Measurements from ENCODE around the gene MAPK8IP1.
"Not testable (repeated sequence)": the region's sequence is repeated elsewhere in the genome, so short reads cannot be mapped to it uniquely, and the experiment has no call there.

The MAPK8IP1 gene

DNA sequence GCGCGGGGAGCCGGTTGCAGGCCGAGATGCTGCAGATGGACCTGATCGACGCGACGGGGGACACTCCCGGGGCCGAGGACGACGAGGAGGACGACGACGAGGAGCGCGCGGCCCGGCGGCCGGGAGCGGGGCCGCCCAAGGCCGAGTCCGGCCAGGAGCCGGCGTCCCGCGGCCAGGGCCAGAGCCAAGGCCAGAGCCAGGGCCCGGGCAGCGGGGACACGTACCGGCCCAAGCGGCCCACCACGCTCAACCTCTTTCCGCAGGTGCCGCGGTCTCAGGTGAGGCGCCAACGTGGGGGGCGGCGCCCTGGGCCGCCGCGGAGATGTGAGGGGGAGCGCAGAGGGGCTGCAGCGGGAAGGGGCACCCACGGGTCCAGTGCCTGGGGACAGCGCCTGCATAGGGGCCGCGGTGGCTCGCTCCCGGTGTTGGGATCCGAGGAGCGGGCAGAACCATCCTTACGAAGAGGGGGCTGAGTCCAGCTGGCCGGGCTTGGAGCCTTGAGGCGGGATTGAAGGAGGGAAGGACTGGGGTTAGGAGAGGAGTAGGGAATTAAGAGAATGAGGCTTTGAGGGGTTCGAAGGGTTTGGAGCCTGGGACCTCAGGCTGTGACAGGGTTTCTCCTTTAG lies 14.8 kb downstream of the MAPK8IP1 start:
- not testable (repeated sequence) for DNase-seq; H3K4me3 ChIP-seq (ENCODE audit: insufficient read depth, low read depth, low read length, poor library complexity, severe bottlenecking); H3K9me3 ChIP-seq (ENCODE audit: control insufficient read depth, low read length); H3K36me3 ChIP-seq (ENCODE audit: control insufficient read depth, insufficient read depth, low read length); H3K27ac ChIP-seq (ENCODE audit: insufficient read depth, low read length, poor library complexity, severe bottlenecking)
- Histone ChIP-seq H3K4me1 (ENCODE audit: control insufficient read depth, insufficient read depth, low read length, poor library complexity, severe bottlenecking) (peaks cover 18% of the 10 kb centered on the region), H3K27me3 (replicated peaks; ENCODE audit: control insufficient read depth, insufficient read depth, low read length, poor library complexity, severe bottlenecking) (peaks cover 25% of the 10 kb centered on the region)

DNA sequence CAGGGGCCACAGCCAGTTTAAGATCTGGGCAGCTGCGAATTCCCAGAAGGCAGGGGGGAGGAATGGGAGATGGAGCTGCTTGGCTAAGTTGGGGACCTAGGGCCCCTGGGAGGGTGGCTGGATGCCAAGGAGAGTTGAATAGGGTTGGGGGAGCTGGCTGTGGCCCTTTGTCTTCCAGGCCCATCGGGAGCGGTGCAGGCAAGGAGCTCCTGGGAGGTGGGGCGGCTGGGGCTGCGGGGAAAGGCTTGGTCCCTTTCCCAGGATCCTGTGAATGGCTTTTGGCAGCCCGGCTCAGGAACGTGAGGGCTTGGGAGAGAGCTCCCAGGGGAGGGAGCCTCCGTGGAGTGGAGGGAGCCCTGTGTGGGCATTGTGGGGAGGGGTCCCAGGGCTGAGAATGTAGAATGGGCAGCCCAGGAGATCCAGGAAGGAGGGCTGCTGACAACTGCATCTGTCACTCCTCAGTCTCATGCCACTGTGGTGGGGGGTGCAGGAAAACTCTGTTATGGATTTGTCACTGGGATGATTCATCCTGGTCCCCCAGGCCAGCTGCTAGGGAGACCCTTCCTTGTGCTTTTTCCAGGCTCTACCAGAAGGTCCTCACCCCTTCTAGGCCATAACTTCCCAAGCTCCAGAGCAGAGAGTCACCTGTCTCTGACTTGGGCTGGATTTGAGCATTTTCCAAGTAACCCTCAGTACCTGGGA lies 15.6 kb downstream of the MAPK8IP1 start:
- Histone ChIP-seq H3K27me3 (replicated peaks; ENCODE audit: control insufficient read depth, insufficient read depth, low read length, poor library complexity, severe bottlenecking) (peaks cover 25% of the 10 kb centered on the region), H3K9me3 (ENCODE audit: control insufficient read depth, low read length) (no peaks in the 10 kb centered on the region), H3K36me3 (ENCODE audit: control insufficient read depth, insufficient read depth, low read length) (no peaks in the 10 kb centered on the region), H3K4me1 (ENCODE audit: control insufficient read depth, insufficient read depth, low read length, poor library complexity, severe bottlenecking) (peaks cover 18% of the 10 kb centered on the region), H3K4me3 (ENCODE audit: insufficient read depth, low read depth, low read length, poor library complexity, severe bottlenecking) (no peak overlapping the region), H3K27ac (ENCODE audit: insufficient read depth, low read length, poor library complexity, severe bottlenecking) (no peak overlapping the region)
- no peak for DNase-seq

DNA sequence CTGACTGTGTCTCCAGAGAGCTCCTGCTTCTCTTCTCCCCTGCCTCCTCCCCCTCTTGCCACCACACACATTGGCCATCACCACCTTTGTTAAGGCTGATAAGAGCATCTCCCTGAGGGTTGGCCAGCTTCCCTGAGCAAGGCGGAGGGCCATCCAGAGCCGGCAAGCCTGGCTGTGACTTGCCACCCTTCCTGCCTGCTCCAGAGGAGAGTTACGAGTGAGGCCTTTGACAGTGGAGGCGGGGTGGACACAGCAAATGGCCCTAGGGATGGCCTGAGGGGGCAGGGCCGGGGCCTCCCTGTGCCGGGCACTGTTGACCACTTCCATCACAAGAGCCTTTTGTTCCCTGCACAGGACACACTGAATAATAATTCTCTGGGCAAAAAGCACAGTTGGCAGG lies 16.2 kb downstream of the MAPK8IP1 start:
- H3K4me3 ChIP-seq (ENCODE audit: insufficient read depth, low read depth, low read length, poor library complexity, severe bottlenecking): no peak overlapping the region
- no peak overlapping the region for H3K27ac ChIP-seq (ENCODE audit: insufficient read depth, low read length, poor library complexity, severe bottlenecking)
- no peak for DNase-seq
- no peaks in the 10 kb centered on the region for H3K9me3 ChIP-seq (ENCODE audit: control insufficient read depth, low read length)
- no peaks in the 10 kb centered on the region for H3K36me3 ChIP-seq (ENCODE audit: control insufficient read depth, insufficient read depth, low read length)
- H3K27me3 ChIP-seq (replicated peaks; ENCODE audit: control insufficient read depth, insufficient read depth, low read length, poor library complexity, severe bottlenecking): peaks cover 25% of the 10 kb centered on the region
- peaks cover 18% of the 10 kb centered on the region for H3K4me1 ChIP-seq (ENCODE audit: control insufficient read depth, insufficient read depth, low read length, poor library complexity, severe bottlenecking)

DNA sequence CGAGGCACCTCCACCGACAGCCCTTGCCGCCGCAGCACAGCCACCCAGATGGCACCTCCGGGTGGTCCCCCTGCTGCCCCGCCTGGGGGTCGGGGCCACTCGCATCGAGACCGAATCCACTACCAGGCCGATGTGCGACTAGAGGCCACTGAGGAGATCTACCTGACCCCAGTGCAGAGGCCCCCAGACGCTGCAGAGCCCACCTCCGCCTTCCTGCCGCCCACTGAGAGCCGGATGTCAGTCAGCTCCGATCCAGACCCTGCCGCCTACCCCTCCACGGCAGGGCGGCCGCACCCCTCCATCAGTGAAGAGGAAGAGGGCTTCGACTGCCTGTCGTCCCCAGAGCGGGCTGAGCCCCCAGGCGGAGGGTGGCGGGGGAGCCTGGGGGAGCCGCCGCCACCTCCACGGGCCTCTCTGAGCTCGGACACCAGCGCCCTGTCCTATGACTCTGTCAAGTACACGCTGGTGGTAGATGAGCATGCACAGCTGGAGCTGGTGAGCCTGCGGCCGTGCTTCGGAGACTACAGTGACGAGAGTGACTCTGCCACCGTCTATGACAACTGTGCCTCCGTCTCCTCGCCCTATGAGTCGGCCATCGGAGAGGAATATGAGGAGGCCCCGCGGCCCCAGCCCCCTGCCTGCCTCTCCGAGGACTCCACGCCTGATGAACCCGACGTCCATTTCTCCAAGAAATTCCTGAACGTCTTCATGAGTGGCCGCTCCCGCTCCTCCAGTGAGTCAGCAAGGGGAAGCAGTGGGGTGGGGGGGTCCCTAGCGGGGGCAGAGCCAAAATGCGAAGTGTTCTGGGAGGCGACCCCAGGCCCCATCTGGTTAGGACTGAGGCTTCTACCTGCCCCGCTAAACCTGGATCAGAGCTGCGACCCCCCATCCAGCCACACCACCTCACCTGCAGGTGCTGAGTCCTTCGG lies 17.3 kb downstream of the MAPK8IP1 start:
- Histone ChIP-seq H3K36me3 (ENCODE audit: control insufficient read depth, insufficient read depth, low read length) (no peaks in the 10 kb centered on the region), H3K27ac (ENCODE audit: insufficient read depth, low read length, poor library complexity, severe bottlenecking) (no peak overlapping the region), H3K4me1 (ENCODE audit: control insufficient read depth, insufficient read depth, low read length, poor library complexity, severe bottlenecking) (peaks cover 18% of the 10 kb centered on the region), H3K4me3 (ENCODE audit: insufficient read depth, low read depth, low read length, poor library complexity, severe bottlenecking) (no peak overlapping the region), H3K9me3 (ENCODE audit: control insufficient read depth, low read length) (no peaks in the 10 kb centered on the region), H3K27me3 (replicated peaks; ENCODE audit: control insufficient read depth, insufficient read depth, low read length, poor library complexity, severe bottlenecking) (peaks cover 19% of the 10 kb centered on the region)
- no peak for DNase-seq

DNA sequence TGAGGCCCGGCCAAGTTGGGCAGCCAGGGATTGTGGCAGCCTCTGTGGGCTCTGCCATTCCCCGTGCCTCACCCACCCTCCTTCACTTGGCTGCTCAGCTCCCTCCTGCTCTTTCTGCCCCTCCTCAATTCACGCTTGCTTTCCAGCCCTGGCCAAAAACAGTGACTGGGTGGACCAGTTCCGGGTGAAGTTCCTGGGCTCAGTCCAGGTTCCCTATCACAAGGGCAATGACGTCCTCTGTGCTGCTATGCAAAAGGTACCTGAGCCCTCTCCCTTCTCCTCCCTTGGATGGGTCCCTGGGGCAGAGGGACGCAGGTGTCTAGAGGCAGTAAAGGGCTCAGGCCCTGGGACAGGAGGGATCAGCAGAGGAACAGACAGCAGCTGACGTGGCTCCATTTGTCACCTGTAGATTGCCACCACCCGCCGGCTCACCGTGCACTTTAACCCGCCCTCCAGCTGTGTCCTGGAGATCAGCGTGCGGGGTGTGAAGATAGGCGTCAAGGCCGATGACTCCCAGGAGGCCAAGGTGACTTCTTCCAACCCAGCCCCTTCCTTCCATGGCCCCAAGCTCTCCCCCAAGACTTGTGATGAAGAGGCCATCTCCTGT lies 19.0 kb downstream of the MAPK8IP1 start:
- H3K4me1 ChIP-seq (ENCODE audit: control insufficient read depth, insufficient read depth, low read length, poor library complexity, severe bottlenecking): peaks cover 9% of the 10 kb centered on the region
- peaks cover 10% of the 10 kb centered on the region for H3K27me3 ChIP-seq (replicated peaks; ENCODE audit: control insufficient read depth, insufficient read depth, low read length, poor library complexity, severe bottlenecking)
- DNase-seq: no peak
- H3K27ac ChIP-seq (ENCODE audit: insufficient read depth, low read length, poor library complexity, severe bottlenecking): no peak overlapping the region
- H3K9me3 ChIP-seq (ENCODE audit: control insufficient read depth, low read length): no peaks in the 10 kb centered on the region
- peaks cover 5% of the 10 kb centered on the region for H3K36me3 ChIP-seq (ENCODE audit: control insufficient read depth, insufficient read depth, low read length)
- H3K4me3 ChIP-seq (ENCODE audit: insufficient read depth, low read depth, low read length, poor library complexity, severe bottlenecking): no peak overlapping the region

DNA sequence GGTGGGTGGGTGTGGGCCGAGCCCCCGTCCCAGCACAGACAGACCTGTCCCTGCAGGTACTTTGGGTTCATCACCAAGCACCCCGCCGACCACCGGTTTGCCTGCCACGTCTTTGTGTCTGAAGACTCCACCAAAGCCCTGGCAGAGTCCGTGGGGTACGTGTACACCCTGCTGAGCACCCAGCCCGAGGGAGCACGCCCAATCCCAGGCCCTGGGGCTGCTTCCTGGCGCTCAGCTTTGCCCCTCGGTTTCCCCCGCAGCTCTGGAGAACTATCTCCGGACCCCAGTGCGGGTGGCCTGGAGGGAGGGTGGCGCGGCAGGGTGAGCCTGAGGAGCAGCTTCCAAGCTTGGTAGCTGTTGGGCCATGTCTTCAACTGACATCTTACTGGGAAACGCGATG lies 19.6 kb downstream of the MAPK8IP1 start:
- DNase-seq: no peak
- peaks cover 6% of the 10 kb centered on the region for H3K4me1 ChIP-seq (ENCODE audit: control insufficient read depth, insufficient read depth, low read length, poor library complexity, severe bottlenecking)
- H3K36me3 ChIP-seq (ENCODE audit: control insufficient read depth, insufficient read depth, low read length): peaks cover 12% of the 10 kb centered on the region
- peaks cover 6% of the 10 kb centered on the region for H3K27me3 ChIP-seq (replicated peaks; ENCODE audit: control insufficient read depth, insufficient read depth, low read length, poor library complexity, severe bottlenecking)
- H3K9me3 ChIP-seq (ENCODE audit: control insufficient read depth, low read length): no peaks in the 10 kb centered on the region
- H3K27ac ChIP-seq (ENCODE audit: insufficient read depth, low read length, poor library complexity, severe bottlenecking): no peak overlapping the region
- no peak overlapping the region for H3K4me3 ChIP-seq (ENCODE audit: insufficient read depth, low read depth, low read length, poor library complexity, severe bottlenecking)

DNA sequence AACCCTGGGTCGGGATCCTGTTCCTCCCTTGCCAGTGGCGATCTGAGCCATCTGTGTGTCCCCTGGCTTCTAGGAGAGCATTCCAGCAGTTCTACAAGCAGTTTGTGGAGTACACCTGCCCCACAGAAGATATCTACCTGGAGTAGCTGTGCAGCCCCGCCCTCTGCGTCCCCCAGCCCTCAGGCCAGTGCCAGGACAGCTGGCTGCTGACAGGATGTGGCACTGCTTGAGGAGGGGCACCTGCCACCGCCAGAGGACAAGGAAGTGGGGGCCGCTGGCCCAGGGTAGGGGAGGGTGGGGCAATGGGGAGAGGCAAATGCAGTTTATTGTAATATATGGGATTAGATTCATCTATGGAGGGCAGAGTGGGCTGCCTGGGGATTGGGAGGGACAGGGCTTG lies 20.1 kb downstream of the MAPK8IP1 start:
- not testable (repeated sequence) for H3K9me3 ChIP-seq (ENCODE audit: control insufficient read depth, low read length); H3K27me3 ChIP-seq (replicated peaks; ENCODE audit: control insufficient read depth, insufficient read depth, low read length, poor library complexity, severe bottlenecking); DNase-seq; H3K4me3 ChIP-seq (ENCODE audit: insufficient read depth, low read depth, low read length, poor library complexity, severe bottlenecking); H3K4me1 ChIP-seq (ENCODE audit: control insufficient read depth, insufficient read depth, low read length, poor library complexity, severe bottlenecking); H3K27ac ChIP-seq (ENCODE audit: insufficient read depth, low read length, poor library complexity, severe bottlenecking)
- peaks cover 16% of the 10 kb centered on the region for H3K36me3 ChIP-seq (ENCODE audit: control insufficient read depth, insufficient read depth, low read length)

DNA sequence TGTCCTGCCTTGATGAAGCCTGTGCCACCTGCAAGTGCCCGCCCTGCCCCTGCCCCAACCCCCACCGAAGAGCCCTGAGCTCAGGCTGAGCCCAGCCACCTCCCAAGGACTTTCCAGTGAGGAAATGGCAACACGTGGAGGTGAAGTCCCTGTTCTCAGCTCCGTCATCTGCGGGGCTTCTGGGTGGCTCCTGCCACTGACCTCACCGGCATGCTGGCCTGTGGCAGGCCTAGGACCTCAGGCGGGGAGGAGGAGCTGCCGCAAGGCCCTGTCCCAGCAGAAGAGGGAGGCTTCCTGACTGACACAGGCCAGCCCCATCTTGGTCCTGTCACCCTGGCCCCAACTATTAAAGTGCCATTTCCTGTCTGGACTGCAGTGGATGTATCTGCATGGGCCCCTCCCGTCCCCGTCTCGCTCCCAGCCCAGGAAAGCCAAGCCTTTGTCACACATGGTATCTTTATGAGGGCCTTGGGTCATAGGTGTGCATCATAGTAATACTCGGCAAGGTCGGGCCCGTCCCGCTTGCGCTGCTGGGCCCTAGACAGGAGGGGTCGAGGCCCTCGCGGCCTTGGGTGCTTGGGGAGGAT lies 20.7 kb downstream of the MAPK8IP1 start:
- H3K9me3 ChIP-seq (ENCODE audit: control insufficient read depth, low read length): no peaks in the 10 kb centered on the region
- H3K36me3 ChIP-seq (ENCODE audit: control insufficient read depth, insufficient read depth, low read length): peaks cover 23% of the 10 kb centered on the region
- H3K27ac ChIP-seq (ENCODE audit: insufficient read depth, low read length, poor library complexity, severe bottlenecking): no peak overlapping the region
- no peak overlapping the region for H3K4me3 ChIP-seq (ENCODE audit: insufficient read depth, low read depth, low read length, poor library complexity, severe bottlenecking)
- DNase-seq: no peak
- H3K4me1 ChIP-seq (ENCODE audit: control insufficient read depth, insufficient read depth, low read length, poor library complexity, severe bottlenecking): no peaks in the 10 kb centered on the region
- H3K27me3 ChIP-seq (replicated peaks; ENCODE audit: control insufficient read depth, insufficient read depth, low read length, poor library complexity, severe bottlenecking): no peaks in the 10 kb centered on the region

DNA sequence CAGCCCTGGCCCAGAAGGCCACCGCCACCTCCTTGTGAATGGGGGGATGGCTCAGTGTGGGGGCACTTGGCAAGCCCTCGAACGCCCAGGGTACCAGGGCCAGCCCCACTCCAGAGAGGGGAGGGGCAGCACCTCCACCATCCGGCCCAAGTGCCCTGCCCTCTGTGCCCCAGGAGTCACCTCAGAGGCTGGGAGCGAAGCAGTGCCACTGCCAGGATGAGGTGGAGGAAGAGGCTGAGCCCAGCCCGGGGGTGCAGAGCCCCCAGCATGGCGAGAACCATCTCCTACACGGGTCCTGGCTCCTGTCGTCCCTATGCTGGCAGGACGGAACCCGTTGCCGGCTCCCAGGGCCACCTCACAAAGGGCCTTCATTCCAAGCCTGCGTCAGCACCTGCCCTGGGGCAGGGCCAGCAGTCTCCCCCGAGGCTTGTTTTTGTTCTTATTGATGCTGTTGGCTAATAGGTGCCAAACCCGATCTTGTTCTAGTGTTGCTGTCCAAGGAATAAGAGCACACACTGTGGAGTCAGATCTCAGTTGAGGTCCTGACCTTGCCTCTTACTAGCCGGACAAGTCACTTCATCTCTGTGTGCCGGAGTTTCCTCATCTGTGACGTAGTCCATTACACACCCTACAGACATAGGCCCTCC lies 21.6 kb downstream of the MAPK8IP1 start, which contains the start of gene FREY1:
FREY1 (minus strand) TSS at position 307 of the 647 bp plus-strand sequence; CDS start at position 281, 26 bp downstream.
- Histone ChIP-seq H3K27ac (ENCODE audit: insufficient read depth, low read length, poor library complexity, severe bottlenecking) (no peak within 1 kb of the TSS), H3K36me3 (ENCODE audit: control insufficient read depth, insufficient read depth, low read length) (peaks cover 32% of the 10 kb centered on the region), H3K4me1 (ENCODE audit: control insufficient read depth, insufficient read depth, low read length, poor library complexity, severe bottlenecking) (no peaks in the 10 kb centered on the region)

More for the DNA sequence above, 21.6 kb downstream of the MAPK8IP1 start, which contains the start of gene FREY1:
- Histone ChIP-seq H3K9me3 (ENCODE audit: control insufficient read depth, low read length) (no peaks in the 10 kb centered on the region), H3K27me3 (replicated peaks; ENCODE audit: control insufficient read depth, insufficient read depth, low read length, poor library complexity, severe bottlenecking) (no peaks in the 10 kb centered on the region), H3K4me3 (ENCODE audit: insufficient read depth, low read depth, low read length, poor library complexity, severe bottlenecking) (no peak within 1 kb of the TSS)
- no peak for DNase-seq
